ENCODE data around the gene BAIAP2L2.
"Not testable (repeated sequence)": the region's sequence is repeated elsewhere in the genome, so short reads cannot be mapped to it uniquely, and the experiment has no call there.

BAIAP2L2 gene

GRCh38 chr22:38042488-38042790 is 68.0 kb downstream of the BAIAP2L2 start:
- in situ Hi-C loops (cut with MboI; ENCODE audit: low sequenced_read_pairs): no loop called here

- in situ Hi-C loops (cut with MboI; ENCODE audit: low sequenced_read_pairs): no loop called here
Measured at GRCh38 chr22:38041760-38042487, 68.6 kb downstream of the BAIAP2L2 start.

GRCh38 chr22:38040953-38041759 is 69.3 kb downstream of the BAIAP2L2 start:
- in situ Hi-C loops (cut with MboI; ENCODE audit: low sequenced_read_pairs): no loop called here

- in situ Hi-C loops (cut with MboI; ENCODE audit: low sequenced_read_pairs): no loop called here
Measured at GRCh38 chr22:38038890-38039812, 71.3 kb downstream of the BAIAP2L2 start.

GRCh38 chr22:38038426-38038825 is 72.1 kb downstream of the BAIAP2L2 start:
- in situ Hi-C loops (cut with MboI; ENCODE audit: low sequenced_read_pairs): no loop called here

- in situ Hi-C loops (cut with MboI; ENCODE audit: low sequenced_read_pairs): not testable (repeated sequence)
Measured at GRCh38 chr22:38037367-38038150, 72.9 kb downstream of the BAIAP2L2 start.

- in situ Hi-C loops (cut with MboI; ENCODE audit: low sequenced_read_pairs): no loop called here
Measured at GRCh38 chr22:38036392-38037062, 74.0 kb downstream of the BAIAP2L2 start.

- in situ Hi-C loops (cut with MboI; ENCODE audit: low sequenced_read_pairs): no loop called here
Measured at GRCh38 chr22:38035530-38035885, 75.0 kb downstream of the BAIAP2L2 start.

Data from HL-60/S4 (cell line).